Activated T-helper 2 cell treated with anti-CD3 and anti-CD28 coated beads, Interferon-gamma antibody, Interleukin-2, Interleukin-4, amounts not matched to agents 10 μg/mL and 5 μg/mL and 100 μg/mL, durations not matched to agents 14 hours and 24 hours and 36 hours (primary cell): ENCODE data around the gene PTPRG. TPM values are rescaled to one million over a fixed set of nuclear protein-coding genes. Genes with fewer than 3 reads are reported as not detected.

ENCODE experiments used
- DNase-seq: peaks from one replicate; pipeline ENCODE4 v3.0.0; 2021; ENCODE audit warnings: low spot score
- H3K27ac Mint-ChIP-seq: one replicate; pipeline ENCODE4 v1.8.0; 2021; ENCODE audit warnings: mixed read lengths
- H3K27me3 Mint-ChIP-seq: one replicate; pipeline ENCODE4 v1.8.0; 2021; ENCODE audit warnings: low read depth, mixed read lengths
- H3K36me3 Mint-ChIP-seq: one replicate; pipeline ENCODE4 v1.8.0; 2021; ENCODE audit warnings: low read depth, mixed read lengths
- H3K4me1 Mint-ChIP-seq: one replicate; pipeline ENCODE4 v1.8.0; 2021; ENCODE audit warnings: low read depth, mixed read lengths
- H3K4me3 Mint-ChIP-seq: one replicate; pipeline ENCODE4 v1.8.0; 2021; ENCODE audit warnings: low read depth, mild to moderate bottlenecking, moderate library complexity, mixed read lengths
- H3K9me3 Mint-ChIP-seq: one replicate; pipeline ENCODE4 v1.8.0; 2021; ENCODE audit warnings: mixed read lengths
- intact Hi-C: fragments of 100-400 bp; cut with micrococcal nuclease; formaldehyde crosslinking; loops from one replicate; pipeline ENCODE4 v1.15.1; 2023
- total RNA-seq: library from RNA; stranded (reverse); gene quantifications from 2 replicates; pipeline ENCODE4 v1.2.3, GENCODE V29; 2022

PTPRG gene
- total RNA-seq, 1 donor from 2014 or later: 5.1 TPM

GRCh38 chr3:62113092-62113491 lies 551.7 kb downstream of the PTPRG start:
- H3K9me3 Mint-ChIP-seq: peaks cover 9% of the 10 kb centered on the region
- H3K4me1 Mint-ChIP-seq: no peaks in the 10 kb centered on the region
- no peak overlapping the region for H3K4me3 Mint-ChIP-seq
- no peak for DNase-seq
- no peaks in the 10 kb centered on the region for H3K27me3 Mint-ChIP-seq
- no peak overlapping the region for H3K27ac Mint-ChIP-seq
- H3K36me3 Mint-ChIP-seq: no peaks in the 10 kb centered on the region
- intact Hi-C loops: no loop called here

GRCh38 chr3:62114763-62115162 lies 553.4 kb downstream of the PTPRG start:
- DNase-seq: no peak
- Mint-ChIP-seq H3K27ac (no peak overlapping the region), H3K4me3 (no peak overlapping the region), H3K4me1 (no peaks in the 10 kb centered on the region), H3K27me3 (no peaks in the 10 kb centered on the region), H3K36me3 (no peaks in the 10 kb centered on the region), H3K9me3 (peaks cover 6% of the 10 kb centered on the region)
- intact Hi-C loops: no loop called here

- no peak for DNase-seq
- no peaks in the 10 kb centered on the region for H3K27me3 Mint-ChIP-seq
- no peak overlapping the region for H3K4me3 Mint-ChIP-seq
- H3K4me1 Mint-ChIP-seq: no peaks in the 10 kb centered on the region
- H3K9me3 Mint-ChIP-seq: peaks cover 8% of the 10 kb centered on the region
- H3K27ac Mint-ChIP-seq: no peak overlapping the region
- intact Hi-C loops: no loop called here
- no peaks in the 10 kb centered on the region for H3K36me3 Mint-ChIP-seq
Measured at GRCh38 chr3:62117903-62118548, 556.7 kb downstream of the PTPRG start.

GRCh38 chr3:62119139-62119538 lies 557.8 kb downstream of the PTPRG start:
- no peaks in the 10 kb centered on the region for H3K27me3 Mint-ChIP-seq
- H3K4me3 Mint-ChIP-seq: no peak overlapping the region
- H3K36me3 Mint-ChIP-seq: no peaks in the 10 kb centered on the region
- H3K27ac Mint-ChIP-seq: no peak overlapping the region
- peaks cover 8% of the 10 kb centered on the region for H3K9me3 Mint-ChIP-seq
- intact Hi-C loops: no loop called here
- no peak for DNase-seq
- no peaks in the 10 kb centered on the region for H3K4me1 Mint-ChIP-seq

GRCh38 chr3:62122819-62123218 lies 561.4 kb downstream of the PTPRG start:
- no peak for DNase-seq
- H3K36me3 Mint-ChIP-seq: no peaks in the 10 kb centered on the region
- no peaks in the 10 kb centered on the region for H3K27me3 Mint-ChIP-seq
- H3K27ac Mint-ChIP-seq: no peak overlapping the region
- H3K4me3 Mint-ChIP-seq: no peak overlapping the region
- H3K9me3 Mint-ChIP-seq: peaks cover 8% of the 10 kb centered on the region
- intact Hi-C loops: no loop called here
- H3K4me1 Mint-ChIP-seq: no peaks in the 10 kb centered on the region

GRCh38 chr3:62125380-62125779 lies 564.0 kb downstream of the PTPRG start:
- DNase-seq: no peak
- no peak overlapping the region for H3K27ac Mint-ChIP-seq
- H3K4me3 Mint-ChIP-seq: no peak overlapping the region
- H3K36me3 Mint-ChIP-seq: no peaks in the 10 kb centered on the region
- H3K27me3 Mint-ChIP-seq: no peaks in the 10 kb centered on the region
- intact Hi-C loops: no loop called here
- no peaks in the 10 kb centered on the region for H3K4me1 Mint-ChIP-seq
- H3K9me3 Mint-ChIP-seq: no peaks in the 10 kb centered on the region

- Mint-ChIP-seq H3K9me3 (no peaks in the 10 kb centered on the region), H3K27me3 (no peaks in the 10 kb centered on the region), H3K27ac (no peak overlapping the region), H3K4me3 (no peak overlapping the region), H3K36me3 (no peaks in the 10 kb centered on the region), H3K4me1 (no peaks in the 10 kb centered on the region)
- intact Hi-C loops: no loop called here
- DNase-seq: no peak
Measured at GRCh38 chr3:62127116-62127515, 565.7 kb downstream of the PTPRG start.

- Mint-ChIP-seq H3K27ac (no peak overlapping the region), H3K27me3 (no peaks in the 10 kb centered on the region), H3K4me3 (no peak overlapping the region), H3K9me3 (no peaks in the 10 kb centered on the region), H3K4me1 (no peaks in the 10 kb centered on the region), H3K36me3 (no peaks in the 10 kb centered on the region)
- intact Hi-C loops: no loop called here
- no peak for DNase-seq
Measured at GRCh38 chr3:62128051-62128450, 566.7 kb downstream of the PTPRG start.

GRCh38 chr3:62128681-62129080 lies 567.3 kb downstream of the PTPRG start:
- Mint-ChIP-seq H3K36me3 (no peaks in the 10 kb centered on the region), H3K4me1 (no peaks in the 10 kb centered on the region), H3K9me3 (no peaks in the 10 kb centered on the region), H3K4me3 (no peak overlapping the region), H3K27me3 (no peaks in the 10 kb centered on the region), H3K27ac (no peak overlapping the region)
- intact Hi-C loops: no loop called here
- DNase-seq: no peak

GRCh38 chr3:62131050-62131449 lies 569.7 kb downstream of the PTPRG start:
- no peak overlapping the region for H3K27ac Mint-ChIP-seq
- H3K27me3 Mint-ChIP-seq: no peaks in the 10 kb centered on the region
- H3K36me3 Mint-ChIP-seq: no peaks in the 10 kb centered on the region
- no peak overlapping the region for H3K4me3 Mint-ChIP-seq
- H3K4me1 Mint-ChIP-seq: no peaks in the 10 kb centered on the region
- intact Hi-C loops: no loop called here
- no peaks in the 10 kb centered on the region for H3K9me3 Mint-ChIP-seq
- no peak for DNase-seq

GRCh38 chr3:62131620-62132019 lies 570.2 kb downstream of the PTPRG start:
- DNase-seq: no peak
- H3K36me3 Mint-ChIP-seq: no peaks in the 10 kb centered on the region
- H3K9me3 Mint-ChIP-seq: no peaks in the 10 kb centered on the region
- intact Hi-C loops: no loop called here
- H3K4me3 Mint-ChIP-seq: no peak overlapping the region
- H3K27ac Mint-ChIP-seq: no peak overlapping the region
- H3K4me1 Mint-ChIP-seq: no peaks in the 10 kb centered on the region
- no peaks in the 10 kb centered on the region for H3K27me3 Mint-ChIP-seq

GRCh38 chr3:62132027-62132602 lies 570.7 kb downstream of the PTPRG start:
- Mint-ChIP-seq H3K27me3 (no peaks in the 10 kb centered on the region), H3K27ac (no peak overlapping the region), H3K36me3 (no peaks in the 10 kb centered on the region), H3K4me1 (no peaks in the 10 kb centered on the region), H3K4me3 (no peak overlapping the region), H3K9me3 (no peaks in the 10 kb centered on the region)
- intact Hi-C loops: no loop called here
- no peak for DNase-seq

- H3K4me1 Mint-ChIP-seq: no peaks in the 10 kb centered on the region
- H3K27me3 Mint-ChIP-seq: no peaks in the 10 kb centered on the region
- H3K36me3 Mint-ChIP-seq: no peaks in the 10 kb centered on the region
- H3K4me3 Mint-ChIP-seq: no peak overlapping the region
- intact Hi-C loops: no loop called here
- H3K9me3 Mint-ChIP-seq: no peaks in the 10 kb centered on the region
- H3K27ac Mint-ChIP-seq: no peak overlapping the region
- DNase-seq: no peak
Measured at GRCh38 chr3:62133015-62133414, 571.6 kb downstream of the PTPRG start.
